Prostate gland (tissue), 2 donors: Measurements from ENCODE around the gene HDAC4.

ENCODE experiments used
- POLR2A ChIP-seq: fragments of 450-650 bp; IDR thresholded peaks from one replicate; pipeline ENCODE4 v1.6.1; 2016; ENCODE audit warnings: antibody characterized with exemption, mild to moderate bottlenecking
- POLR2AphosphoS5 ChIP-seq: sonication (generic); formaldehyde crosslinking; IDR thresholded peaks from one replicate; pipeline ENCODE4 v1.6.1; 2017; ENCODE audit warnings: antibody characterized with exemption
- TF ChIP-seq, protein P1 (sequence below), 4 experiments: fragments of 200-600 bp in 2 of 4; fragments of 450-650 bp in 2 of 4; sonication (generic) in 2 of 4; IDR thresholded peaks; 1 replicate in 3 of 4; 2 replicates in 1 of 4; pipeline ENCODE4 v1.5.1; 2016 to 2019; ENCODE audit warnings: antibody characterized with exemption in 4 of 4, mild to moderate bottlenecking in 2 of 4, moderate library complexity in 2 of 4

DNA sequence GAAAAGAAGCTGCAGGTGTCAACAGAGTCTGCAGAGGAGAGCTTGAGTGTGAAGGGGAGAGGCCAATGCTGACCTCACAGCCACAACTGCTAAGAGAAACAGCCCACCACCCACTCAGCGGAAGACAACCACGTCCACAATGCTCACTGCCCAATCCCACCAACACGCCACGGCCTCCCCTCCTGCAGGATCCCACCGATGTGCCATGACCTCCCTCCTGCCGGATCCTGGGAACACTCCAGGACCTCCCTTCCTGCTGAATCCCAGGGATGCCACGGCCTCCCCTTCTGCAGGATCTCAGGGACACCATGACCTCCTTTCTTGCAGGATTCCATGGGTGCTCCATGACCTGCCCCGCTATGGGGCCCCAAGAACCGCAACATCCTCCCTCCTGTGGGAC lies 285.2 kb downstream of the HDAC4 start:
- TF ChIP-seq POLR2A (no peak), POLR2AphosphoS5 (no peak)
- TF ChIP-seq, protein P1, sequence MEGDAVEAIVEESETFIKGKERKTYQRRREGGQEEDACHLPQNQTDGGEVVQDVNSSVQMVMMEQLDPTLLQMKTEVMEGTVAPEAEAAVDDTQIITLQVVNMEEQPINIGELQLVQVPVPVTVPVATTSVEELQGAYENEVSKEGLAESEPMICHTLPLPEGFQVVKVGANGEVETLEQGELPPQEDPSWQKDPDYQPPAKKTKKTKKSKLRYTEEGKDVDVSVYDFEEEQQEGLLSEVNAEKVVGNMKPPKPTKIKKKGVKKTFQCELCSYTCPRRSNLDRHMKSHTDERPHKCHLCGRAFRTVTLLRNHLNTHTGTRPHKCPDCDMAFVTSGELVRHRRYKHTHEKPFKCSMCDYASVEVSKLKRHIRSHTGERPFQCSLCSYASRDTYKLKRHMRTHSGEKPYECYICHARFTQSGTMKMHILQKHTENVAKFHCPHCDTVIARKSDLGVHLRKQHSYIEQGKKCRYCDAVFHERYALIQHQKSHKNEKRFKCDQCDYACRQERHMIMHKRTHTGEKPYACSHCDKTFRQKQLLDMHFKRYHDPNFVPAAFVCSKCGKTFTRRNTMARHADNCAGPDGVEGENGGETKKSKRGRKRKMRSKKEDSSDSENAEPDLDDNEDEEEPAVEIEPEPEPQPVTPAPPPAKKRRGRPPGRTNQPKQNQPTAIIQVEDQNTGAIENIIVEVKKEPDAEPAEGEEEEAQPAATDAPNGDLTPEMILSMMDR (IDR thresholded peaks at IDR 0.05) = no peak
